H9 (cell line): ENCODE measurements around the gene KLHL2. TPM values are rescaled to one million over a fixed set of nuclear protein-coding genes. Genes with fewer than 3 reads are reported as not detected.

ENCODE experiments used
- DNase-seq: peaks from one replicate; pipeline ENCODE4 v3.0.0-alpha.2; 2017
- H2AFZ ChIP-seq: one replicate; pipeline ENCODE4 v1.6.1; 2013; ENCODE audit warnings: mild to moderate bottlenecking, low read length, control low read depth, moderate library complexity
- H2AK5ac ChIP-seq: 2 replicates; pipeline ENCODE4 v1.6.1; 2013; ENCODE audit warnings: low read length, control low read depth, mixed read lengths; ENCODE audit not compliant: insufficient read length
- H2BK120ac ChIP-seq: one replicate; pipeline ENCODE4 v1.6.1; 2013; ENCODE audit warnings: low read depth, mild to moderate bottlenecking, low read length, control low read depth, inconsistent platforms; ENCODE audit not compliant: poor library complexity, severe bottlenecking
- H2BK12ac ChIP-seq: 2 replicates; pipeline ENCODE4 v1.6.1; 2013; ENCODE audit warnings: low read length, control low read depth, mixed read lengths, low read depth; ENCODE audit not compliant: insufficient read length
- H2BK15ac ChIP-seq: 2 replicates; pipeline ENCODE4 v1.6.1; 2013; ENCODE audit warnings: low read depth, low read length, control low read depth
- H2BK20ac ChIP-seq: one replicate; pipeline ENCODE4 v1.6.1; 2013; ENCODE audit warnings: low read depth, mild to moderate bottlenecking, low read length, control low read depth, inconsistent platforms; ENCODE audit not compliant: poor library complexity, severe bottlenecking
- H2BK5ac ChIP-seq: 2 replicates; pipeline ENCODE4 v1.6.1; 2013; ENCODE audit warnings: low read length, control low read depth, mixed read lengths; ENCODE audit not compliant: insufficient read length
- H3K14ac ChIP-seq: 2 replicates; pipeline ENCODE4 v1.6.1; 2013; ENCODE audit warnings: low read length, control low read depth; ENCODE audit not compliant: insufficient read depth
- H3K18ac ChIP-seq: 2 replicates; pipeline ENCODE4 v1.6.1; 2013; ENCODE audit warnings: low read depth, mild to moderate bottlenecking, mixed read lengths, low read length, control low read depth; ENCODE audit not compliant: insufficient read length
- H3K23ac ChIP-seq: 2 replicates; pipeline ENCODE4 v1.6.1; 2013; ENCODE audit warnings: low read length, control low read depth, mixed read lengths, low read depth; ENCODE audit not compliant: insufficient read length
- H3K23me2 ChIP-seq: 2 replicates; pipeline ENCODE4 v1.6.1; 2013; ENCODE audit warnings: low read depth, mild to moderate bottlenecking, mixed read lengths, low read length, control low read depth; ENCODE audit not compliant: insufficient read length, poor library complexity, severe bottlenecking
- H3K27ac ChIP-seq: 2 replicates; pipeline ENCODE4 v1.5.1; 2013; ENCODE audit warnings: low read length, control low read depth, mixed read lengths, low read depth; ENCODE audit not compliant: insufficient read length
- H3K27me3 ChIP-seq: 2 replicates; pipeline ENCODE4 v1.6.1; 2013; ENCODE audit warnings: low read length, control low read depth, inconsistent platforms; ENCODE audit not compliant: insufficient read depth
- H3K4ac ChIP-seq: 2 replicates; pipeline ENCODE4 v1.6.1; 2013; ENCODE audit warnings: low read depth, mild to moderate bottlenecking, control low read depth, inconsistent platforms, low read length, moderate library complexity
- H3K4me1 ChIP-seq: 2 replicates; pipeline ENCODE4 v1.6.1; 2013; ENCODE audit warnings: low read length, control low read depth, inconsistent platforms; ENCODE audit not compliant: insufficient read depth
- H3K4me2 ChIP-seq: 2 replicates; pipeline ENCODE4 v1.6.1; 2013; ENCODE audit warnings: low read length, control low read depth, mixed read lengths; ENCODE audit not compliant: insufficient read length, insufficient read depth
- H3K56ac ChIP-seq: 2 replicates; pipeline ENCODE4 v1.6.1; 2013; ENCODE audit warnings: low read depth, mild to moderate bottlenecking, mixed read lengths, low read length, control low read depth; ENCODE audit not compliant: insufficient read length
- H3K79me1 ChIP-seq: 2 replicates; pipeline ENCODE4 v1.6.1; 2013; ENCODE audit warnings: low read depth, mild to moderate bottlenecking, moderate library complexity, low read length, control low read depth, inconsistent platforms; ENCODE audit not compliant: insufficient read depth, poor library complexity, severe bottlenecking
- H3K79me2 ChIP-seq: 2 replicates; pipeline ENCODE4 v1.6.1; 2013; ENCODE audit warnings: low read length, control low read depth, inconsistent platforms; ENCODE audit not compliant: insufficient read depth
- H3K9ac ChIP-seq: 2 replicates; pipeline ENCODE4 v1.6.1; 2013; ENCODE audit warnings: low read length, control low read depth, mixed read lengths; ENCODE audit not compliant: insufficient read length; ENCODE audit errors: extremely low read depth
- H3K9me3 ChIP-seq: one replicate; pipeline ENCODE4 v1.6.1; 2013; ENCODE audit warnings: low read depth, low read length, inconsistent platforms; ENCODE audit not compliant: control insufficient read depth
- H3T11ph ChIP-seq: one replicate; pipeline ENCODE4 v1.6.1; 2013; ENCODE audit warnings: mild to moderate bottlenecking, low read length, control low read depth, inconsistent platforms
- H4K20me1 ChIP-seq: one replicate; pipeline ENCODE4 v1.6.1; 2013; ENCODE audit not compliant: control insufficient read depth, insufficient read length, insufficient read depth
- H4K5ac ChIP-seq: 2 replicates; pipeline ENCODE4 v1.6.1; 2013; ENCODE audit warnings: low read depth, mild to moderate bottlenecking, mixed read lengths, low read length, control low read depth; ENCODE audit not compliant: insufficient read length
- H4K8ac ChIP-seq: replicated peaks from 2 replicates; pipeline ENCODE4 v1.6.1; 2013; ENCODE audit warnings: low read length, control low read depth, mixed read lengths, low read depth; ENCODE audit not compliant: insufficient read length
- H4K91ac ChIP-seq: 2 replicates; pipeline ENCODE4 v1.6.1; 2013; ENCODE audit warnings: low read depth, mild to moderate bottlenecking, moderate library complexity, mixed read lengths, low read length, control low read depth; ENCODE audit not compliant: insufficient read length
- H3K27ac Mint-ChIP-seq, 3 experiments: 2 replicates in 2 of 3; 3 replicates in 1 of 3; pipeline ENCODE4 v1.8.0; 2020 to 2021; ENCODE audit warnings: mixed read lengths in 3 of 3, mild to moderate bottlenecking in 1 of 3, moderate library complexity in 1 of 3
- H3K27me3 Mint-ChIP-seq: 2 replicates; pipeline ENCODE4 v1.8.0; 2021; ENCODE audit warnings: low read depth, mild to moderate bottlenecking, moderate library complexity, mixed read lengths
- H3K36me3 Mint-ChIP-seq, 3 experiments: 2 replicates in 2 of 3; 3 replicates in 1 of 3; pipeline ENCODE4 v1.8.0; 2020 to 2021; ENCODE audit warnings: low read depth in 3 of 3, mixed read lengths in 3 of 3; ENCODE audit not compliant: insufficient read depth in 1 of 3
- H3K4me1 Mint-ChIP-seq, 2 experiments: 2 replicates each; pipeline ENCODE4 v1.8.0; 2020; ENCODE audit warnings: mixed read lengths in 2 of 2
- H3K4me3 Mint-ChIP-seq, 2 experiments: 2 replicates in 1 of 2; 3 replicates in 1 of 2; pipeline ENCODE4 v1.8.0; 2020 to 2021; ENCODE audit warnings: mild to moderate bottlenecking in 2 of 2, mixed read lengths in 2 of 2, moderate library complexity in 1 of 2
- H3K9me3 Mint-ChIP-seq, 2 experiments: 2 replicates in 1 of 2; 3 replicates in 1 of 2; pipeline ENCODE4 v1.8.0; 2020; ENCODE audit warnings: mild to moderate bottlenecking in 2 of 2, mixed read lengths in 2 of 2, moderate library complexity in 1 of 2
- CTCF ChIP-seq: fragments of 200-600 bp; sonication (generic); conservative IDR thresholded peaks from 3 replicates; pipeline ENCODE4 v1.8.0; 2021; ENCODE audit warnings: antibody characterized with exemption, mild to moderate bottlenecking
- WGBS: extraction: QIAGEN DNeasy Blood & Tissue Kit; methylation state at CpG from one replicate; pipeline ENCODE4 v1.1.7; 2013; ENCODE audit warnings: missing lambda C conversion rate, low lambda C conversion rate, mixed read lengths; ENCODE audit not compliant: insufficient read length; ENCODE audit errors: extremely low coverage; 5-methylcytosine and 5-hydroxymethylcytosine counted together
- total RNA-seq: library from RNA; stranded (reverse); gene quantifications from 2 replicates; pipeline ENCODE4 v1.2.1, GENCODE V29; 2021

Gene KLHL2
- total RNA-seq, 1 experiment from 2014 or later: 14.3 TPM

GRCh38 chr4:165288226-165288625 is 80.9 kb downstream of the KLHL2 start:
- Mint-ChIP-seq H3K27me3 (no peaks in the 10 kb centered on the region), H3K36me3 (peaks cover 13 to 15% (median 13%) of the 10 kb centered on the region in 3 experiments; a peak in 6 of 7 replicates), H3K4me1 (no peaks in the 10 kb centered on the region), H3K9me3 (peaks cover 10 to 12% of the 10 kb centered on the region in 2 experiments), H3K27ac (no peak overlapping the region), H3K4me3 (no peak overlapping the region)
- Histone ChIP-seq H3K4ac (no peak overlapping the region), H4K5ac (no peak overlapping the region), H3K79me1 (no peaks in the 10 kb centered on the region), H3K9me3 (no peaks in the 10 kb centered on the region), H2AK5ac (no peak overlapping the region), H3K14ac (no peak overlapping the region), H3K56ac (no peak overlapping the region), H4K91ac (no peak overlapping the region), H3K4me1 (no peaks in the 10 kb centered on the region), H2BK20ac (no peak overlapping the region), H3K23me2 (no peaks in the 10 kb centered on the region), H3K27me3 (no peaks in the 10 kb centered on the region), H3K79me2 (no peaks in the 10 kb centered on the region), H2BK120ac (no peak overlapping the region), H3K9ac (no peak overlapping the region), H3K4me2 (no peak overlapping the region), H4K8ac (no peak overlapping the region), H2BK12ac (no peak overlapping the region), H3T11ph (no peak overlapping the region), H2AFZ (no peak overlapping the region), H2BK5ac (no peak overlapping the region), H4K20me1 (no peaks in the 10 kb centered on the region), H3K18ac (no peak overlapping the region), H2BK15ac (no peak overlapping the region), H3K23ac (no peak overlapping the region), H3K27ac (no peak overlapping the region)
- no peak for DNase-seq
- TF ChIP-seq CTCF: no peak
- WGBS: no CpG with 5 or more reads among the region's 3 CpGs
